Mesendoderm (in vitro differentiated cells): ENCODE results near the gene CENPS.
"Not testable (repeated sequence)": the region's sequence is repeated elsewhere in the genome, so short reads cannot be mapped to it uniquely, and the experiment has no call there.

Experiments
- DNase-seq: peaks from one replicate; pipeline ENCODE4 v3.0.0; 2013
- H2AK5ac ChIP-seq: 2 replicates; pipeline ENCODE4 v1.6.1; 2013; ENCODE audit warnings: low read length, inconsistent platforms
- H2BK120ac ChIP-seq: 2 replicates; pipeline ENCODE4 v1.6.1; 2013; ENCODE audit warnings: low read depth, mild to moderate bottlenecking, low read length, moderate library complexity, mixed read lengths
- H2BK15ac ChIP-seq: replicated peaks from 2 replicates; pipeline ENCODE4 v1.6.1; 2013; ENCODE audit warnings: low read depth, mild to moderate bottlenecking, moderate library complexity
- H2BK5ac ChIP-seq: 2 replicates; pipeline ENCODE4 v1.6.1; 2013; ENCODE audit warnings: low read length, inconsistent platforms
- H3K18ac ChIP-seq: 2 replicates; pipeline ENCODE4 v1.6.1; 2013; ENCODE audit warnings: mild to moderate bottlenecking, low read length, mixed read lengths
- H3K23ac ChIP-seq: one replicate; pipeline ENCODE4 v1.6.1; 2013; ENCODE audit warnings: low read length
- H3K27ac ChIP-seq: 2 replicates; pipeline ENCODE4 v1.5.1; 2013; ENCODE audit warnings: low read depth, mild to moderate bottlenecking, inconsistent platforms, low read length, moderate library complexity
- H3K27me3 ChIP-seq: 2 replicates; pipeline ENCODE4 v1.6.1; 2013; ENCODE audit warnings: low read length, control low read depth, mild to moderate bottlenecking, inconsistent platforms; ENCODE audit not compliant: insufficient read depth, poor library complexity
- H3K36me3 ChIP-seq: 2 replicates; pipeline ENCODE4 v1.6.1; 2013; ENCODE audit warnings: low read length, inconsistent platforms; ENCODE audit not compliant: control insufficient read depth, insufficient read depth
- H3K4ac ChIP-seq: one replicate; pipeline ENCODE4 v1.6.1; 2013; ENCODE audit warnings: low read depth, mild to moderate bottlenecking, low read length, moderate library complexity
- H3K4me1 ChIP-seq: 2 replicates; pipeline ENCODE4 v1.6.1; 2013; ENCODE audit warnings: low read depth, low read length, inconsistent platforms; ENCODE audit not compliant: control insufficient read depth
- H3K4me2 ChIP-seq: 2 replicates; pipeline ENCODE4 v1.6.1; 2013; ENCODE audit warnings: low read length
- H3K4me3 ChIP-seq: 2 replicates; pipeline ENCODE4 v1.5.1; 2013; ENCODE audit warnings: mild to moderate bottlenecking, low read length
- H3K56ac ChIP-seq: one replicate; pipeline ENCODE4 v1.6.1; 2013; ENCODE audit warnings: low read length
- H3K79me1 ChIP-seq: 2 replicates; pipeline ENCODE4 v1.6.1; 2013; ENCODE audit warnings: low read length, inconsistent platforms
- H3K79me2 ChIP-seq: 2 replicates; pipeline ENCODE4 v1.6.1; 2013; ENCODE audit warnings: mild to moderate bottlenecking, low read length; ENCODE audit not compliant: control insufficient read depth, insufficient read depth
- H3K9ac ChIP-seq: 2 replicates; pipeline ENCODE4 v1.6.1; 2013; ENCODE audit warnings: low read length, inconsistent platforms
- H4K5ac ChIP-seq: one replicate; pipeline ENCODE4 v1.6.1; 2013; ENCODE audit warnings: low read length
- H4K8ac ChIP-seq: one replicate; pipeline ENCODE4 v1.6.1; 2013; ENCODE audit warnings: low read depth, mild to moderate bottlenecking, control low read depth, low read length, moderate library complexity
- WGBS: extraction: QIAGEN DNeasy Blood & Tissue Kit; methylation state at CpG from one replicate; pipeline ENCODE4 v1.1.7; 2013; ENCODE audit warnings: low lambda C conversion rate, missing lambda C conversion rate; ENCODE audit not compliant: insufficient coverage; ENCODE audit errors: extremely low coverage; 5-methylcytosine and 5-hydroxymethylcytosine counted together

The CENPS gene

DNA sequence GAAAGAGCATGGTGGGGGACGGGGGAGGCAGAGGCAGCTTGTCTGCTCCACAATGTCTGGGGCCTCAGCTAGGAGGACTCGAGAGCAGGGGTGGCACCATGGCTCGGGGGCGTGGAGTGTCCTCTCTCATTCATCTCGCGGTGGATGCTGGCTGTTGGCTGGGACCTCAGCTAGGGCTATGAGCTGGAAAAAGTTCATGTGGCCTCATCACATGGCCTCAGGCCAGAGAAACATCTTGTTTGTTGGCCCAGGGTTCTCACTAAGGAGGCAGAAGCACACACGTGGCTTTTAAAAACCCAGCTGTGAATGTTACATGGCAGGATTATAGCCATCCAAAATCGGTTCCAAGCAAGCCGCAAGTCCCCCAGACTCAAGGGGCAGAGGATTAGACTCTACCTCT, 6.2 kb upstream of the CENPS start:
- H4K5ac ChIP-seq = no peak overlapping the region
- H4K8ac ChIP-seq = no peak overlapping the region
- no peaks in the 10 kb centered on the region for H3K27me3 ChIP-seq
- H2BK5ac ChIP-seq = no peak overlapping the region
- no peak overlapping the region for H2BK120ac ChIP-seq
- no peak overlapping the region for H3K4ac ChIP-seq
- no peak overlapping the region for H3K4me2 ChIP-seq
- no peak overlapping the region for H3K27ac ChIP-seq
- no peak overlapping the region for H3K23ac ChIP-seq
- H3K18ac ChIP-seq = no peak overlapping the region
- WGBS = no CpG with 5 or more reads among the region's 9 CpGs
- no peak overlapping the region for H3K4me3 ChIP-seq
- H3K36me3 ChIP-seq = peaks cover 12% of the 10 kb centered on the region
- H2AK5ac ChIP-seq = no peak overlapping the region
- no peak overlapping the region for H3K9ac ChIP-seq
- DNase-seq = no peak
- no peak overlapping the region for H3K56ac ChIP-seq
- no peaks in the 10 kb centered on the region for H3K79me2 ChIP-seq
- H2BK15ac ChIP-seq = no peak overlapping the region
- no peaks in the 10 kb centered on the region for H3K4me1 ChIP-seq
- no peaks in the 10 kb centered on the region for H3K79me1 ChIP-seq

DNA sequence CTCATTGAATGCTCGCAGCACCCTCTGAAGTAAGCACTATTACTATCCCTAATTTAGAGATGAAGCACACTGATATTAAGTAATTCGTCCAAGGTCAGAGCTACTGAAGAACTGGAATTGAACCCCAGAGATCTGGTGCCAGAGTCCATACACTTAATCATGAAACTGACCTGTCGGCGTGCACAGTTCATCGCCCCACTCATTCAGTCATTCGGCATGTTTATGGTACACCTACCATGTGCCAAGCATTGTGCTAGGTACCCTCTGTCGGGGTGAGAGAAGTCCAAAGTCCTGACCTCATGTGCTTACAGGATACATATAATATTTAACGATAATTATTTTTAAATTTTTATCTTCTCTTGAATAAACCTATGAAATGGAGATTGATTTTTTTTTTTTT, 5.6 kb upstream of the CENPS start:
- H2AK5ac ChIP-seq = no peak overlapping the region
- H3K4ac ChIP-seq = no peak overlapping the region
- H3K79me1 ChIP-seq = no peaks in the 10 kb centered on the region
- no peak overlapping the region for H3K9ac ChIP-seq
- H3K4me3 ChIP-seq = no peak overlapping the region
- H4K8ac ChIP-seq = no peak overlapping the region
- no CpG with 5 or more reads among the region's 8 CpGs for WGBS
- H2BK15ac ChIP-seq = no peak overlapping the region
- no peak overlapping the region for H3K4me2 ChIP-seq
- H3K56ac ChIP-seq = no peak overlapping the region
- H3K27ac ChIP-seq = no peak overlapping the region
- peaks cover 8% of the 10 kb centered on the region for H3K36me3 ChIP-seq
- H3K18ac ChIP-seq = no peak overlapping the region
- H3K79me2 ChIP-seq = no peaks in the 10 kb centered on the region
- no peaks in the 10 kb centered on the region for H3K4me1 ChIP-seq
- H4K5ac ChIP-seq = no peak overlapping the region
- no peak overlapping the region for H3K23ac ChIP-seq
- no peak overlapping the region for H2BK120ac ChIP-seq
- no peaks in the 10 kb centered on the region for H3K27me3 ChIP-seq
- DNase-seq = no peak
- H2BK5ac ChIP-seq = no peak overlapping the region

DNA sequence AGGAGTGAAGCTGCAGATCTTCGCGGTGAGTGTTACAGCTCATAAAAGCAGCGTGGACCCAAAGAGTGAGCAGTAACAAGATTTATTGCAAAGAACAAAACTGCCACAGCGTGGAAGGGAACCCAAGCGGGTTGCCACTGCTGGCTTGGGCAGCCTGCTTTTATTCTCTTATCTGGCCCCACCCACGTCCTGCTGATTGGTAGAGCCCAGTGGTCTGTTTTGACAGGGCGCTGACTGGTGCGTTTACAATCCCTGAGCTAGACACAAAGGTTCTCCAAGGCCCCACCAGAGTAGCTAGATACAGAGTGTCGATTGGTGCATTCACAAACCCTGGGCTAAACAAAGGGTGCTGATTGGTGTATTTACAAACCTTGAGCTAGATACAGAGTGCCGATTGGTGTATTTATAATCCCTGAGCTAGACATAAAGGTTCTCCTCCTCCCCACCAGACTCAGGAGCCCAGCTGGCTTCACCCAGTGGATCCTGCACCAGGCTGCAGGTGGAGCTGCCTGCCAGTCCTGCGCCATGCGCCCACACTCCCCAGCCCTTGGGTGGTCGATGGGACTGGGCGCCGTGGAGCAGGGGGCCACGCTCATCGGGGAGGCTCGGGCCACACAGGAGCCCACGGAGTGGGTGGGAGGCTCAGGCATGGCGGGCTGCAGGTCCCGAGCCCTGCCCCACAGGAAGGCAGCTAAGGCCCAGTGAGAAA, 4.3 kb upstream of the CENPS start:
- not testable (repeated sequence) for H3K9ac ChIP-seq, H3K4me3 ChIP-seq, H3K79me2 ChIP-seq, H3K27me3 ChIP-seq, H3K4me2 ChIP-seq, H2BK5ac ChIP-seq, DNase-seq, H3K56ac ChIP-seq, H2BK15ac ChIP-seq, H3K23ac ChIP-seq, H3K18ac ChIP-seq, H2AK5ac ChIP-seq, H3K36me3 ChIP-seq, H3K4ac ChIP-seq, H4K8ac ChIP-seq, H3K79me1 ChIP-seq, H3K27ac ChIP-seq, H4K5ac ChIP-seq, H2BK120ac ChIP-seq, H3K4me1 ChIP-seq
- no CpG with 5 or more reads among the region's 21 CpGs for WGBS

DNA sequence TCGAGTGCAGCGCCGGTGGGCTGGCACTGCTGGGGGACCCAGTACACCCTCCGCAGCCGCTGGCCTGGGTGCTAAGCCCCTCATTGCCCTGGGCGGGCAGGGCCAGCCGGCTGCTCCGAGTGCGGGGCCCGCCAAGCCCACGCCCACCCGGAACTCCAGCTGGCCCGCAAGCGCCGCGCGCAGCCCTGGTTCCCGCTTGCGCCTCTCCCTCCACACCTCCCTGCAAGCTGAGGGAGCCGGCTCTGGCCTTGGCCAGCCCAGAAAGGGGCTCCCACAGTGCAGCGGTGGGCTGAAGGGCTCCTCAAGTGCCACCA, 3.7 kb upstream of the CENPS start:
- not testable (repeated sequence) for H4K5ac ChIP-seq, H3K27ac ChIP-seq, H3K4me3 ChIP-seq, H2AK5ac ChIP-seq, H2BK120ac ChIP-seq, H3K79me1 ChIP-seq, H3K56ac ChIP-seq, H3K79me2 ChIP-seq, H3K36me3 ChIP-seq, H3K27me3 ChIP-seq, H3K23ac ChIP-seq, H3K9ac ChIP-seq, H3K18ac ChIP-seq, H2BK15ac ChIP-seq, H2BK5ac ChIP-seq, H3K4me2 ChIP-seq, H3K4ac ChIP-seq, DNase-seq, H3K4me1 ChIP-seq, H4K8ac ChIP-seq
- WGBS = no CpG with 5 or more reads among the region's 21 CpGs

DNA sequence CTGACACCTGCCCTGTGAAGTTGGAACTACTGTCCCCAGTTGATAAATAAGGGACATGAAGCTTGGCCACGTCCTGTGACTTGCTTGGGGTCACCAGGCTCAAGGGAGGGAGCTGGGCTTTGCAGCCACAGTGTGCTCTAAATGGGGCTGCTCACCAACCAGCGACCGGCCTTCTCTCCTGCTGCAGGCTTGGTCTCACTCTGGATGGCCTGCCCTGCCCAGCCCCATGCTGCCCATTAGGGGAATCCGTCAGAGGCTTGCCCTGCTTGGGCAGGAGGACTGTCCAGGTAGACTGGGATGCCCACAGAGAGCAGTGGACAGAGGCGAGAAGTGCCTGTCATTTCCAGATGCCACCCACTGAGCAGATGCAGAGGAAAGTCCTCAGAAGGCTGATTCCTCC, 1.2 kb upstream of the CENPS start:
- Histone ChIP-seq H2BK5ac (no peak overlapping the region), H3K56ac (peak overlapping the region; percentile 11), H3K4ac (no peak overlapping the region), H3K4me2 (no peak overlapping the region), H3K4me3 (no peak overlapping the region), H3K18ac (no peak overlapping the region), H2BK15ac (no peak overlapping the region), H3K79me2 (no peaks in the 10 kb centered on the region), H3K36me3 (no peaks in the 10 kb centered on the region), H3K9ac (no peak overlapping the region), H4K5ac (no peak overlapping the region), H2AK5ac (no peak overlapping the region), H3K79me1 (no peaks in the 10 kb centered on the region), H2BK120ac (no peak overlapping the region), H3K27ac (no peak overlapping the region), H3K4me1 (peaks cover 2% of the 10 kb centered on the region), H4K8ac (no peak overlapping the region), H3K23ac (no peak overlapping the region), H3K27me3 (no peaks in the 10 kb centered on the region)
- no CpG with 5 or more reads among the region's 5 CpGs for WGBS
- DNase-seq = no peak

- no peak overlapping the region for H4K5ac ChIP-seq
Measured at GRCh38 chr1:10429868-10430215, 391 bp upstream of the CENPS start.

More at GRCh38 chr1:10429868-10430215, 391 bp upstream of the CENPS start:
- peak overlapping the region; percentile 92 for H3K56ac ChIP-seq
- H3K79me2 ChIP-seq = no peaks in the 10 kb centered on the region
- H2AK5ac ChIP-seq = peak overlapping the region; percentile 6
- H3K36me3 ChIP-seq = no peaks in the 10 kb centered on the region
- H3K4me3 ChIP-seq = no peak overlapping the region
- H2BK5ac ChIP-seq = no peak overlapping the region
- H3K4me2 ChIP-seq = peak overlapping the region; percentile 53
- no peaks in the 10 kb centered on the region for H3K27me3 ChIP-seq
- no peak overlapping the region for H2BK15ac ChIP-seq
- H3K79me1 ChIP-seq = no peaks in the 10 kb centered on the region
- no peak overlapping the region for H3K27ac ChIP-seq
- H3K4me1 ChIP-seq = peaks cover 2% of the 10 kb centered on the region
- no peak overlapping the region for H3K18ac ChIP-seq
- H2BK120ac ChIP-seq = no peak overlapping the region
- no peak overlapping the region for H3K4ac ChIP-seq
- H4K8ac ChIP-seq = no peak overlapping the region
- no peak for DNase-seq
- H3K23ac ChIP-seq = peak overlapping the region; percentile 10
- WGBS = no CpG with 5 or more reads among the region's 16 CpGs
- peak overlapping the region; percentile 74 for H3K9ac ChIP-seq
